A549 (cell line): ENCODE results near the gene TOB1. TPM values are rescaled to one million over a fixed set of nuclear protein-coding genes. Genes with fewer than 3 reads are reported as not detected.

ENCODE experiments used
- ATAC-seq, 2 experiments: fragments of 200-7000 bp in 1 of 2; fragments of >200 bp in 1 of 2; cut with Nextera tagmentation in 1 of 2; cut with Tn5 transposase in 1 of 2; 3 replicates each; pipeline versions ENCODE4 v1.8.0 to v1.9.1; 2018 to 2020; ENCODE audit warnings: mild to moderate bottlenecking in 1 of 2, moderate library complexity in 1 of 2
- CTCF ChIA-PET: fragments of 300-600 bp; sonication (Branson Sonifier 250); formaldehyde crosslinking; extraction: SDS; loops from one replicate; lab custom pipeline; 2021; ENCODE audit warnings: antibody characterized with exemption, inconsistent platforms; lab: Yijun Ruan, JAX
- POLR2A ChIA-PET: fragments of 350-600 bp; formaldehyde crosslinking; extraction: SDS; loops from one replicate; lab custom pipeline; 2021; ENCODE audit warnings: antibody characterized with exemption, inconsistent platforms; lab: Yijun Ruan, JAX
- DNase-seq, 2 experiments: peaks; one replicate each; pipeline versions ENCODE4 v3.0.0 to v3.0.0-alpha.2; 2011 to 2016; ENCODE audit warnings: low read depth in 1 of 2, low spot score in 1 of 2
- FAIRE-seq: peaks from 2 replicates; lab custom pipeline; 2011; peaks lifted over from hg19 to GRCh38; lab: Jason Lieb, UNC
- H3K27ac ChIP-seq, 2 experiments: fragments of >200 bp; sonication (Bioruptor Twin); formaldehyde crosslinking; 3 replicates each; pipeline ENCODE4 v1.5.1; 2016 to 2017
- H3K4me1 ChIP-seq: fragments of >200 bp; sonication (Bioruptor Twin); formaldehyde crosslinking; 3 replicates; pipeline ENCODE4 v1.6.1; 2016
- H3K4me2 ChIP-seq: fragments of >200 bp; sonication (Bioruptor Twin); formaldehyde crosslinking; 3 replicates; pipeline ENCODE4 v1.6.1; 2016
- H3K4me3 ChIP-seq: fragments of >200 bp; sonication (Bioruptor Twin); formaldehyde crosslinking; 3 replicates; pipeline ENCODE4 v1.5.1; 2016
- H3K9me3 ChIP-seq: fragments of >200 bp; sonication (Bioruptor Twin); formaldehyde crosslinking; 3 replicates; pipeline ENCODE4 v1.6.1; 2016
- CHD4 ChIP-seq: fragments of 200-600 bp; sonication (generic); IDR thresholded peaks from 2 replicates; pipeline ENCODE4 v1.6.1; 2016; ENCODE audit warnings: antibody characterized with exemption, mild to moderate bottlenecking, borderline replicate concordance
- E2F6 ChIP-seq: IDR thresholded peaks from 2 replicates; pipeline ENCODE4 v1.6.1; 2012; ENCODE audit warnings: low read depth, borderline replicate concordance
- EHMT2 ChIP-seq: fragments of 200-600 bp; sonication (generic); IDR thresholded peaks from 2 replicates; pipeline ENCODE4 v1.6.1; 2016; ENCODE audit warnings: antibody characterized with exemption, low read depth, mild to moderate bottlenecking, moderate library complexity
- ELK1 ChIP-seq: fragments of 150-350 bp; IDR thresholded peaks from 2 replicates; pipeline ENCODE4 v1.6.1; 2014; ENCODE audit warnings: low read depth, mild to moderate bottlenecking, low read length
- ESRRA ChIP-seq: fragments of 150-350 bp; IDR thresholded peaks from 2 replicates; pipeline ENCODE4 v1.6.1; 2014; ENCODE audit warnings: mild to moderate bottlenecking, low read length, borderline replicate concordance
- FOSB ChIP-seq: fragments of 250-450 bp; sonication (Bioruptor Pico); IDR thresholded peaks from 2 replicates; pipeline ENCODE4 v1.5.0; 2020; ENCODE audit warnings: mild to moderate bottlenecking, moderate library complexity
- FOSL2 ChIP-seq, 2 experiments: fragments of 450-650 bp in 1 of 2; fragments of >200 bp in 1 of 2; sonication (Bioruptor Twin) in 1 of 2; formaldehyde crosslinking; IDR thresholded peaks; 2 replicates each; pipeline versions ENCODE4 v1.5.0 to v1.6.1; 2016 to 2020; ENCODE audit warnings: mild to moderate bottlenecking in 1 of 2, moderate library complexity in 1 of 2
- HDAC2 ChIP-seq: fragments of 200-600 bp; sonication (generic); IDR thresholded peaks from 2 replicates; pipeline ENCODE4 v1.6.1; 2016
- HES2 ChIP-seq: fragments of >200 bp; sonication (Bioruptor Twin); formaldehyde crosslinking; IDR thresholded peaks from 2 replicates; pipeline ENCODE4 v1.6.1; 2016
- HEYL ChIP-seq: fragments of 250-450 bp; sonication (Bioruptor Pico); IDR thresholded peaks from 2 replicates; pipeline ENCODE4 v1.8.0; 2021; ENCODE audit warnings: mild to moderate bottlenecking, moderate library complexity
- HOXB5 ChIP-seq: fragments of 250-450 bp; sonication (Bioruptor Pico); IDR thresholded peaks from 2 replicates; pipeline ENCODE4 v1.5.0; 2020; ENCODE audit warnings: mild to moderate bottlenecking, moderate library complexity
- KDM5A ChIP-seq: fragments of 200-600 bp; sonication (generic); IDR thresholded peaks from 2 replicates; pipeline ENCODE4 v1.6.1; 2016; ENCODE audit warnings: antibody characterized with exemption, mild to moderate bottlenecking
- MAX ChIP-seq: IDR thresholded peaks from 2 replicates; pipeline ENCODE4 v1.6.1; 2012
- MAZ ChIP-seq: fragments of 150-350 bp; IDR thresholded peaks from 2 replicates; pipeline ENCODE4 v1.6.1; 2014; ENCODE audit warnings: antibody characterized with exemption, low read depth, low read length, borderline replicate concordance
- MYC ChIP-seq: IDR thresholded peaks from 2 replicates; pipeline ENCODE4 v1.6.1; 2012; ENCODE audit warnings: mild to moderate bottlenecking, inconsistent platforms, low read length, improper control_type of control experiment, borderline replicate concordance
- NPAS2 ChIP-seq: fragments of 250-450 bp; sonication (Bioruptor Pico); IDR thresholded peaks from 2 replicates; pipeline ENCODE4 v1.8.0; 2022; ENCODE audit warnings: mild to moderate bottlenecking, moderate library complexity, borderline replicate concordance
- PHF8 ChIP-seq: fragments of 200-600 bp; sonication (generic); IDR thresholded peaks from 2 replicates; pipeline ENCODE4 v1.6.1; 2016; ENCODE audit warnings: low read depth, mild to moderate bottlenecking, antibody characterized with exemption, moderate library complexity, borderline replicate concordance
- POLR2AphosphoS2 ChIP-seq: conservative IDR thresholded peaks from 2 replicates; pipeline ENCODE4 v1.6.1; 2012; ENCODE audit warnings: low read length, improper control_type of control experiment, inconsistent platforms
- RAD21 ChIP-seq, 2 experiments: fragments of >200 bp in 1 of 2; sonication (Bioruptor Twin) in 1 of 2; formaldehyde crosslinking in 1 of 2; IDR thresholded peaks in 1 of 2; conservative IDR thresholded peaks in 1 of 2; 2 replicates in 1 of 2; 3 replicates in 1 of 2; pipeline ENCODE4 v1.6.1; 2012 to 2018; ENCODE audit warnings: inconsistent platforms in 1 of 2
- RCOR1 ChIP-seq: fragments of 150-350 bp; IDR thresholded peaks from 2 replicates; pipeline ENCODE4 v1.6.1; 2014; ENCODE audit warnings: antibody characterized with exemption, low read length, low read depth
- RNF2 ChIP-seq: fragments of 200-600 bp; sonication (generic); IDR thresholded peaks from 2 replicates; pipeline ENCODE4 v1.6.1; 2016; ENCODE audit warnings: low read depth, mild to moderate bottlenecking, antibody characterized with exemption, moderate library complexity, borderline replicate concordance
- SMC3 ChIP-seq: fragments of >200 bp; sonication (Bioruptor Twin); formaldehyde crosslinking; IDR thresholded peaks from 3 replicates; pipeline ENCODE4 v1.6.1; 2018; ENCODE audit warnings: inconsistent platforms
- SREBF2 ChIP-seq: fragments of 450-650 bp; IDR thresholded peaks from 2 replicates; pipeline ENCODE4 v1.6.1; 2014; ENCODE audit warnings: mild to moderate bottlenecking, moderate library complexity
- TFCP2L1 ChIP-seq: fragments of 250-450 bp; sonication (Bioruptor Pico); IDR thresholded peaks from 2 replicates; pipeline ENCODE4 v1.5.0; 2021; ENCODE audit warnings: mild to moderate bottlenecking
- TP53 ChIP-seq: fragments of 250-450 bp; sonication (Bioruptor Pico); IDR thresholded peaks from 2 replicates; pipeline ENCODE4 v1.5.0; 2021; ENCODE audit warnings: mild to moderate bottlenecking, moderate library complexity
- USF2 ChIP-seq: fragments of 450-650 bp; IDR thresholded peaks from 2 replicates; pipeline ENCODE4 v1.6.1; 2014; ENCODE audit warnings: antibody characterized with exemption
- ZC3H11A ChIP-seq: fragments of 450-650 bp; IDR thresholded peaks from 2 replicates; pipeline ENCODE4 v1.6.1; 2014; ENCODE audit warnings: antibody characterized with exemption, mild to moderate bottlenecking
- ZFP36 ChIP-seq: fragments of 450-650 bp; IDR thresholded peaks from 2 replicates; pipeline ENCODE4 v1.6.1; 2014; ENCODE audit warnings: borderline replicate concordance; ENCODE audit not compliant: partially characterized antibody
- ZSCAN20 ChIP-seq: fragments of 250-450 bp; sonication (Bioruptor Pico); IDR thresholded peaks from 2 replicates; pipeline ENCODE4 v1.8.0; 2022; ENCODE audit warnings: mild to moderate bottlenecking, moderate library complexity
- WGBS: methylation state at CpG from one replicate; pipeline ENCODE4 v1.1.6; 2017; ENCODE audit errors: missing lambda C conversion rate; 5-methylcytosine and 5-hydroxymethylcytosine counted together
- polyA plus RNA-seq, 4 experiments: library from polyadenylated mRNA; depleted of rRNA in 3 of 4; stranded (reverse); fragments of >200 nt; fragmentation: RNase III in 1 of 4; extraction: RNeasy Plus Mini Kit Qiagen cat#74134 plus additional on column Dnase treatment in 1 of 4; gene quantifications; 2 replicates in 3 of 4; 3 replicates in 1 of 4; pipeline ENCODE4 v1.2.3, GENCODE V29; 2011 to 2017
- TF ChIP-seq, protein P1 (sequence below): fragments of 250-450 bp; sonication (Bioruptor Pico); IDR thresholded peaks from 2 replicates; pipeline ENCODE4 v1.5.0; 2020; ENCODE audit warnings: low read depth, mild to moderate bottlenecking, moderate library complexity
- TF ChIP-seq, protein P2 (sequence below): fragments of >200 bp; sonication (Bioruptor Twin); formaldehyde crosslinking; IDR thresholded peaks from 3 replicates; pipeline ENCODE4 v1.5.1; 2016

TOB1 gene
- polyA plus RNA-seq, 2 of the 4 experiments (the other 2 are of a cell fraction), result 111 to 133 TPM

DNA sequence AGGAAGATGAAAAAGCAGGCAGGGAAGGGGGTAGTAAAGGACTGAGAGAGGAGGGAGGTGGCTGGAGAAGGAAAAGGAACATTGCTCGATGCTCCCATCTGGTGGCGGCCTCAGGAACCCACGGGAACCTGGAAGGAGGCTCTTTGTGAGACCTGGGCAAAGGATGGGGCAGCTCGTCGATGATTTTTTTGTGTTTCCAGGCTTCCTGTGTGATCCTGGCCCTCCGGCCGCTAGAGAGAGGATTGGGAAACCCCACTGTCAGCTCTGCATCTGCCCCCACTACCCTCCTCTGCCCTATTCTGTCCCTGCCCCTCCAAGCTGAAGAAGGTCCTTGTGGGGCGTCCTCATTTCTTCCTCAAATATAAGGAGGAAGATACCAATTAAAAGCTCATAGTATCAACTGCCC is 24.2 kb downstream of the TOB1 start:
- H3K4me2 ChIP-seq, result no peak overlapping the region; the same call in 2 of the 3 replicates

DNA sequence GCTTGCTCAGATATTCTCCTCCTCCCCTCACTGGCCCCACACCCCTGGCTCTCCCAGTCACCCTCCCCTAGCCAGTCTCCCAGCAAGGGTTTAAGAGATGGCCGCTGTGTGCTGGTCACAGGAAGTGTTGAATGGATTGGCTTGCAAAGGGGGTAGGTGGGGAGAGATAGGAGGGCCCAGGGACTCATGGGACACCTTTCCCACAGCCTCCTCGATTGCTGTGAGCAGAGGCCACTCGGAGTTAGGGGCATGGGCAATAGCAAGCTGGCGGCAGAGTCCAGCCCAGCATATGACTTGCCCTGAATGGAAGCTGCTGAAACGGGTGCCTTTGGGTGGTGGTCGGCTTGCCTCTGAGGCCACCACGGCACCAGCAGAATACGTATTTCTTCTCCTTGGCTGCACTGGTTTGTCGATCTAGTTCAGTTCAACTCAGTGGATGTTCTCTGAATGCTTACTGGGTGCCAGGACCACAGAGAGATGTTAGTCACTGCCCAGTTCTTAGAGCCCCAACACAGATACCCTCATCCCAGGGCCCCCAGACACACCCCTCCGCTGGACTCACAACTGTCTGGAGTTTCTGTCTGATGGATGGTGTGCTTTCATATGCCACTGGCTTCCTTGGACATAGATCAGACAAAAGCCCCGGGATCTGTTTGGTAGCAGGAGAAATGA is 24.7 kb downstream of the TOB1 start:
- no peak for DNase-seq
- WGBS, result 63% methylated on average over 11 of the region's 11 CpGs
- peak; percentile 7 to 52; a peak in 3 of 6 replicates for ATAC-seq
- TF ChIP-seq NPAS2 (CRISPR knock-in tag) (no peak), ELK1 (no peak), POLR2AphosphoS2 (no peak), CHD4 (no peak), FOSL2 (IDR thresholded peaks at IDR 0.05) (no peak), FOSL2 (CRISPR knock-in tag; IDR thresholded peaks at IDR 0.05) (no peak), RAD21 (conservative IDR thresholded peaks at IDR 0.05 in 1 of 2, IDR thresholded peaks at IDR 0.05 in 1 of 2) (no peak), RCOR1 (no peak), KDM5A (no peak), HOXB5 (CRISPR knock-in tag) (no peak), USF2 (no peak), SREBF2 (no peak), ZC3H11A (no peak), HDAC2 (no peak), FOSB (no peak), MAZ (no peak)
- TF ChIP-seq, protein P1, sequence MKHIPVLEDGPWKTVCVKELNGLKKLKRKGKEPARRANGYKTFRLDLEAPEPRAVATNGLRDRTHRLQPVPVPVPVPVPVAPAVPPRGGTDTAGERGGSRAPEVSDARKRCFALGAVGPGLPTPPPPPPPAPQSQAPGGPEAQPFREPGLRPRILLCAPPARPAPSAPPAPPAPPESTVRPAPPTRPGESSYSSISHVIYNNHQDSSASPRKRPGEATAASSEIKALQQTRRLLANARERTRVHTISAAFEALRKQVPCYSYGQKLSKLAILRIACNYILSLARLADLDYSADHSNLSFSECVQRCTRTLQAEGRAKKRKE (CRISPR knock-in tag), result no peak

More for the DNA sequence above, 24.2 kb downstream of the TOB1 start:
- Histone ChIP-seq H3K4me3 (no peak overlapping the region), H3K4me1 (peaks cover 13% of the 10 kb centered on the region), H3K9me3 (no peaks in the 10 kb centered on the region), H3K27ac (0 out of 6 replicates have a peak overlapping the region, but pooled peaks of 1 of the 2 experiments have one; percentile 17)
- ATAC-seq, result peak; percentile 85 to 94
- TF ChIP-seq RCOR1 (no peak), HDAC2 (no peak), EHMT2 (no peak), TFCP2L1 (CRISPR knock-in tag) (no peak), PHF8 (no peak), E2F6 (no peak), NPAS2 (CRISPR knock-in tag) (no peak), MAX (no peak), SMC3 (peak; percentile 98), MYC (no peak), HEYL (no peak), POLR2AphosphoS2 (no peak), RNF2 (no peak), ZFP36 (no peak), ESRRA (no peak), TP53 (CRISPR knock-in tag) (no peak), ZSCAN20 (no peak), HES2 (no peak), RAD21 (conservative IDR thresholded peaks at IDR 0.05 in 1 of 2, IDR thresholded peaks at IDR 0.05 in 1 of 2) (peak; percentile 93 to 94)
- TF ChIP-seq, protein P2, sequence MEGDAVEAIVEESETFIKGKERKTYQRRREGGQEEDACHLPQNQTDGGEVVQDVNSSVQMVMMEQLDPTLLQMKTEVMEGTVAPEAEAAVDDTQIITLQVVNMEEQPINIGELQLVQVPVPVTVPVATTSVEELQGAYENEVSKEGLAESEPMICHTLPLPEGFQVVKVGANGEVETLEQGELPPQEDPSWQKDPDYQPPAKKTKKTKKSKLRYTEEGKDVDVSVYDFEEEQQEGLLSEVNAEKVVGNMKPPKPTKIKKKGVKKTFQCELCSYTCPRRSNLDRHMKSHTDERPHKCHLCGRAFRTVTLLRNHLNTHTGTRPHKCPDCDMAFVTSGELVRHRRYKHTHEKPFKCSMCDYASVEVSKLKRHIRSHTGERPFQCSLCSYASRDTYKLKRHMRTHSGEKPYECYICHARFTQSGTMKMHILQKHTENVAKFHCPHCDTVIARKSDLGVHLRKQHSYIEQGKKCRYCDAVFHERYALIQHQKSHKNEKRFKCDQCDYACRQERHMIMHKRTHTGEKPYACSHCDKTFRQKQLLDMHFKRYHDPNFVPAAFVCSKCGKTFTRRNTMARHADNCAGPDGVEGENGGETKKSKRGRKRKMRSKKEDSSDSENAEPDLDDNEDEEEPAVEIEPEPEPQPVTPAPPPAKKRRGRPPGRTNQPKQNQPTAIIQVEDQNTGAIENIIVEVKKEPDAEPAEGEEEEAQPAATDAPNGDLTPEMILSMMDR, result peak; percentile 93
- DNase-seq, result peak; percentile 76 to 94
- POLR2A ChIA-PET, result interaction anchor here (1.1 kb wide), 2 partner anchors 22 to 25 kb away, joined by 3 to 4 read pairs; partner anchors contain the start of gene TOB1
- WGBS, result 13% methylated on average over 8 of the region's 8 CpGs
- FAIRE-seq, result peak; percentile 70
- CTCF ChIA-PET, result interaction anchor here (0.6 to 31.4 kb wide), 67 partner anchors 11 to 432 kb away, joined by 3 to 1502 read pairs (median 4); partner anchors contain the start of genes ANKRD40CL, SPATA20 and TOB1

More for the DNA sequence above, 24.7 kb downstream of the TOB1 start:
- Histone ChIP-seq H3K4me1 (peaks cover 13% of the 10 kb centered on the region), H3K27ac (no peak overlapping the region), H3K9me3 (no peaks in the 10 kb centered on the region), H3K4me3 (no peak overlapping the region), H3K4me2 (no peak overlapping the region)
- POLR2A ChIA-PET, result interaction anchor here (1.1 kb wide), 2 partner anchors 22 to 25 kb away, joined by 3 to 4 read pairs; partner anchors contain the start of gene TOB1
- no peak for FAIRE-seq
- CTCF ChIA-PET, result interaction anchor here (0.7 to 31.4 kb wide), 50 partner anchors 10 to 420 kb away, joined by 3 to 1502 read pairs (median 4); partner anchors contain the start of genes SPATA20 and TOB1
